Stimulated activated CD4-positive, alpha-beta T cell treated with anti-CD3 and anti-CD28 coated beads, Interleukin-12 subunit alpha, Interleukin-12 subunit beta, amount 100 ng/mL, for 24 hours (primary cell): ENCODE measurements around the gene DNAJC9.
A peak's percentile ranks its signal among the peaks of the same experiment; 100 is the strongest.
"Not testable (repeated sequence)": the region's sequence is repeated elsewhere in the genome, so short reads cannot be mapped to it uniquely, and the experiment has no call there.

ENCODE experiments used
- DNase-seq, 2 experiments: peaks; one replicate each; pipeline ENCODE4 v3.0.0-alpha.2; 2020; ENCODE audit warnings: low read depth in 2 of 2

Gene DNAJC9, protein sequence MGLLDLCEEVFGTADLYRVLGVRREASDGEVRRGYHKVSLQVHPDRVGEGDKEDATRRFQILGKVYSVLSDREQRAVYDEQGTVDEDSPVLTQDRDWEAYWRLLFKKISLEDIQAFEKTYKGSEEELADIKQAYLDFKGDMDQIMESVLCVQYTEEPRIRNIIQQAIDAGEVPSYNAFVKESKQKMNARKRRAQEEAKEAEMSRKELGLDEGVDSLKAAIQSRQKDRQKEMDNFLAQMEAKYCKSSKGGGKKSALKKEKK

DNA sequence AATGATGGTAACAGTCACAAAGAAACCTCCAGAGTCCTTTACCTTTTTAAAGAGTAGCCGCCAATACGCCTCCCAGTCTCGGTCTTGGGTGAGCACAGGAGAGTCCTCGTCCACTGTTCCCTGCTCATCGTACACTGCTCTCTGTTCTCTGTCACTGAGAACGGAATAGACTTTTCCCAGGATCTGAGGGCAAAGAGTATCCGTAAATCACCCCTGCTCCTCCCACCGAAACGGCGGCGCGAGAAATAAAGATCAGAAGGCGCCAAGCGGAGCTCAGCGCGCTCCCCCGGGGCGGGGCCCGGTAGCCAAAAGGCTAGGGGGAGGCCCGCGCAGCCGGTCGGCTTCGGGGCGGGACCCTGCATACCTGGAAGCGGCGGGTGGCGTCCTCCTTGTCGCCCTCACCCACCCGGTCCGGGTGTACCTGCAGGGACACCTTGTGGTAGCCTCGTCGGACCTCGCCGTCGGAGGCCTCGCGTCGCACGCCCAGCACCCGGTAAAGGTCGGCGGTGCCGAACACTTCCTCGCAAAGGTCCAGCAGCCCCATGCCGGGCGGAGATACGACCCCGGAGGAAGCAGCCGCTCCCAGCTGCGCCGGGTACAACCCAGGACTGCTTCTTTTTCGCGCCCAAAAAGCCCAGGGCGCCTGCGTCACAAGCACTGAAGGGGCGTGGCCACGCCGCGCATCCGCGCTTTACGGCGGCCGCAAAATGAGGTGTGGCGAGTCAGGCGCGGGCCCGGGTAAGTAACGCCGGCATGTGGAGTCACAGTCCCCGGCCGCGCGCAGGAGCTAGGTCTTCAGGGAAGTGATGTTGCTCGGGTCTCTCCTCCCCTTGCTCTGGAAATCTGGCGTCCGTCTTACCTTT lies at the start of gene DNAJC9:
DNAJC9 (minus strand) TSS at position 610 of the 863 bp plus-strand sequence; CDS start at position 544, 66 bp downstream.
- DNase-seq, result peak; percentile 96

DNA sequence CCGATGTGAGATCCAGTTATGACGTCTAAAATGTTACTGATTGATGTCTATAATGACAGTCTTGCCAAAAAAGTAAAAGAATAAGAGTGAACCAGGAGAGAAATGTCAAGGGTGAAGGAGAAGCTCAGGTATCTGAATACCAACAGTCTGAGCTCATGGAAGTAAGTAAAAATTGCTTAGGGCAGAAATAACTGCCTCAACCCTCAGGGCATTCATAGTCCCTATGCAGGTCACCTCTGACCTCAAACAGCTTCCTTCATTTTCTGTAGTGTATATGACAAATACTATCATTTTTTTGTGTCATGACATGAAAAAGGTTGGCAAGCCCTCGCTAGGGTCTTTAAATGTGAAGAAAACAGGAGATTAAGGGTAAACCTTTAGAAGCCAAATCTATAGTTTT lies 46.4 kb upstream of the DNAJC9 start:
- no peak for DNase-seq

DNA sequence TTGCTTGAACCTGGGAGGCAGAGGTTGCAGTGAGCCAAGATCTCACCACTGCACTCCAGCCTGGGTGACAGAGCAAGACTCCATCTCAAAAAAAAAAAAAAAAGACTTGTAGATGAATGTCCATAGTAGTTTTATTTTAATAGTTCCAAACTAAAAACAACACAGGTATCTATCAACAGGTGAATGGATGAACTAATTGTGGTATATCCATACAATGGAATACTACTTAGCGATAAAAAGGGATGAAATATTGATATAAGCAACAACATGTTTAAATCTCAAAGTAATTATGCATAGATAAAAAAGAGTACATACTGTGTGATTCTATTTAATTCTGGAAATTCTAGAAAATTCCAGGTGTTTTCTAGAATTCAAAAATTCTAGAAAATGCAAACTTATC lies 42.9 kb upstream of the DNAJC9 start:
- no peak for DNase-seq

DNA sequence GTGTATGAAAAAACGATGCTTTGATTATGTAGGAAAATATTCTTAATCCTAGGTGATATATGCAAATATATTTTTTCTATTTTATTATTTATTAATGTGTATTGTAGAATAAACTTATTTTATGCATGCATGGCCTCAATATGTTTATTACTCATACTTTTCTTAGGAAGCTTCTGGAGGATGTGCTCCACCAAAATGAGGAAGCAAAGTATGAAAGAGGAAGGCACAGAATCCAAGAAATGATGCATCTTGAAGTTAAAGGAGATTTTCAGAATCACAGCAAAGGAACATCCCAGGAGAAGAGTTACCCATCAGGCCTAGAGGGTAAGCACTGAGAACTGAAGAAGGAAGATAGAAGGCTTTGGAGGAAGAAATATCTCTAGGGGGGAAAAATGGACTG lies 40.4 kb upstream of the DNAJC9 start:
- DNase-seq, result no peak

DNA sequence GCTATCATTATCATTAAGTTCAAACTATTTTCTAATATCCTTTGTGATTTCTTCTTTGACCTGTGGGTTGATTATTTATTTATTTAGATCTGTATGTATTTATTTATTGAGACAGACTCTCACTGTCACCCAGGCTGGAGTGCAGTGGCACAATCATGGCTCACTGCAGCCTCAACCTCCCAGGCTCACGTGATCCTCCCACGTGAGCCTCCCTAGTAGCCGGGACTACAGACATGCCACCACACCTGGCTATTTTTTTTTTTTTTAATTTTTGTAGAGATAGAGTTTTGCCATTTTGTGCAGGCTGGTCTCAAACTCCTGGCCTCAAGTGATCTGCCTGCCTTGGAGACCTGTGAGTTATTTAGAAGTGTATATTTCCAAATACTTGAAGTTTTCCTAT lies 34.0 kb upstream of the DNAJC9 start:
- no peak for DNase-seq

DNA sequence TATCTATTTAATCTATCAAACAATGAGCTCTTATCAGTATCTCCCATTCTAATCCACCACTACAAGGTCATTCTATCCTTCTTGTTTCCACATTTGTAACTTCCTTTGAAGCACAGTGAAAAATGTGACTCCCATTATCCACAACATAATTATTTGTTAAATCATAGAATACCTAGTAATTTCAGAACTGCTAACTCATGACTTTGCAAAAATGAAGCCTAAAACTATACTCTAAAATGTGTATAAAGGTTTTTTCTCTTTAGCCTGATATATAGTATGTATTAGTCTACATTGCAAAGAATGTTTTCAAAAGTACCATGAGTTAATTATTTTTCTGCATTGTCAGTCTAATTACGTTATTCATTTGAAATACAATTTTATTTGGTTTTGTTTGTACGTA lies 17.4 kb upstream of the DNAJC9 start:
- no peak for DNase-seq

DNA sequence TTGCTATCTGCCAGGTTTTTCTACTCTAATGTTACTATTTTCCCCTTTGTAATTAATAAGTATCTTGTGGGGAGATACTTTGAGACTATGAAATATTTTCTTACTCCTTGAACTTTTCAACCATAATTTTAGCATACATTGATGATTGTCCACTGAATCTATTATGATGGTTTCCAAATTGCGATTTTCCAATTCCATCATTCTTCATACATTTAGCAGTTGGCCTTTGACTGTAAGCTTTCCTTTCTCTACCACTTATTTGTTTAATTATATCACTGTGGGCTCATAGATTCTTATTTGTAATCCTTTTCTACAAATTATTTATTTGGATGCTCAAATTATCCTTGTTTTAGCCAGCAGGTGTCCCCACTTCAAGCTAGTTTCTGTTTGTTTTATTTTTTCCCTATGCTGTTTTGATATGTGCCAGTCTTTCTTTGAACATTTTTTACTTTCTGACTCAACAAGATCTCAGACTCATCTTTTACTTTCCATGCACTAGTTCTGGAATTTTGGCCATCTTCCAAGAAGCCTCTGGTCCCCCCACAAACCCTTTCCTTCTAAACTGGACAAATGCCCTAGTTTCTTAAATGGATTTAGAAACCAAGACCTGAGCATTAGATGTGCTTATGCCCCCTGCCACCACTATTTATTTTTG lies 16.8 kb upstream of the DNAJC9 start:
- DNase-seq, result no peak

DNA sequence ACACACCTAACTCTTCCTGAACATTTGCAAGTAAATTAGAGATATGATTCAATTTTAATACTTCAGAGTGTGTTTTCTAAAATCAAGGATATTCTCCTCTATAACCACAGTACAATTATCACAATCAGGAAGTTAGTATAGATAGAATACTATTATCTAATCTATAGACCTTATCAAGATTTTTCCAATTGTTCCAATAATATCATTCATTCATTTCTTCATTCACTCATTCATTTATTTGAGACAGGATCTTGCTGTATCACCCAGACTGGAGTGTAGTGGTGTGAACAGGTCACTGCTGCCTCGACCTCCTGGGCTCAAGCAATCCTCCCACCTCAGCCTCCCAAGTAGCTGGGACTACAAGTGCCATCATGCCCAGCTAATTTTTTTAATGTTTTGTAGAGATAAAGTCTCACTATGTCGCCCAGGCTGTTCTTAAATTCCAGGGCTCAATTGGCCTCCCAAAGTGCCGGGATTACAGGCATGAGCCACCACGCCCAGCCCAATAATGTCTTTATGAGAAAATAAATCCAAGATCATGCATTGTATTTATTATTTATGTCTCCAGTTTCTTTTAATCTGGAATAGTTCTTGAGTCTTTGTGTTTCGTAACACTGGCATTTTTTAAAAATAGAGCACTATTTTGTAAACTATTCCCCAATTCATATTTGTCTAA lies 16.0 kb upstream of the DNAJC9 start:
- no peak for DNase-seq

DNA sequence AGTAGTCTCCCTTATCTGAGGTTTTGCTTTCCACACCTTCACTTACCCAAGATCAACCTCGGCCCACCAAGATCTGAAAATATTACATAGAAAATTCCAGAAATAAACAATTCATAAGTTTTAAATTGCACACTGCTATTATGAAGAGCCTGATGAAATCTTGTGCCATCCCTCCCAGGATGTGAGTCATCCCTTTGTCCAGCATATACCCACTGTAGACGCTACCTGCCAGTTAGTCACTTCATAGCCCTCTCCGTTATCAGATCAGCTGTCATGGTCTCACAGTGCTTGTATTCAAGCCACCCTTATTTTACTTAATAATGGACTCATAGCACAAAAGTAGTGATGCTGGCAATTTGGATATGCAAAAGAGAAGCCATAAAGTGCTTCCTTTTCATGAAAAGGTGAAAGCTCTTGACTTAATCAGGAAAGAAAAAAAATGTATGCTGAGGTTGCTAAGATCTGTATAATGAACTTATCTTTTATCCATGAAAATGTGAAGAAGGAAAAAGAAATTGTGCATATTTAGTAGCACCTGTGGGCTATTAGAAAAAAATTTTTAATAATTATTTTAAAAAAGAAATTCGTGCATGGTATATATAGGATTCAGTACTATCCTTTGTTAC lies 15.2 kb upstream of the DNAJC9 start:
- DNase-seq, result no peak

DNA sequence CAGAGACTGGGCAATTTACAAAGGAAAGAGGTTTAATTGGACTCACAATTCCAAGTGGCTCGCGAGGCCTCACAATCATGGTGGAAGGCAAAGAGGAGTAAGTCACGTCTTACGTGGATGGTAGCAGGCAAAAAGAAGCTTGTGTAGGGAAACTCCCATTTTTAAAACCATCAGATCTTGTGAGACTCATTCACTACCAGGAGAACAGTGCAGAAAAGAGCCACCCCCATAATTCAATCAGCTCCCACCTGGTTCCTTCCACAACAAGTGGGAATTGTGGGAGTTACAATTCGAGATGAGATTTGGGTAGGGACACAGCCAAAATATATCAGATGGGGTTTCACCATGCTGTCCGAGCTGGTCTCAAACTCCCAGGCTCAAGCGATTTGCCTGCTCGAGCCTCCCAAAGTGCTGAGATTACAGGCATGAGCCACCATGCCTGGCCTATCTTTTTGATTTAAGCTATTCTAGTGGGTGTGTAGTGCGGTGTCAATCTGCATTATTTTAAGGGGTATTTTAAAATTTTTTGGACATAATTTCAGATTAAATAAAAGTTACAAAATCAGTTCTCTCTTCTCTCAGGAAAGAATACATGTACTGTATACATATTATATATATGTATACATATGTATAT lies 14.4 kb upstream of the DNAJC9 start:
- no peak for DNase-seq

DNA sequence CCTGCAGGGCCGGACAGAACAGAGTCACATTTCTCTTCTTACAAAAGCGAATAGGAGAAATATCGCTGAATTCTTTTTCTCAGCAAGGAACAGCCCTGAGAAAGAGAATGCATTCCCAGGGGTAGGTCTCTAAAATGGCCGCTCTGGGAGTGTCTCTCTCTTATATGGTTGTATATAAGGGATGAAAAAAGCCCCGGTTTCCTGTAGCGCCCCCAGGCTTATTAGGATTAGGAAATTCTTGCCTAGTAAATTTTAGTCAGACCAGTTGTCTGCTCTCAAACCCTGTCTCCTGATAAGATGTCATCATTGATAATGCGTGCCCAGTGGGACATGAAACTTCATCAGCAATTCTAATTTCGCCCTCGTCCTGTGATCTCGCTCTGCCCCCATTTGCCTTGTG lies 11.6 kb upstream of the DNAJC9 start:
- not testable (repeated sequence) for DNase-seq

DNA sequence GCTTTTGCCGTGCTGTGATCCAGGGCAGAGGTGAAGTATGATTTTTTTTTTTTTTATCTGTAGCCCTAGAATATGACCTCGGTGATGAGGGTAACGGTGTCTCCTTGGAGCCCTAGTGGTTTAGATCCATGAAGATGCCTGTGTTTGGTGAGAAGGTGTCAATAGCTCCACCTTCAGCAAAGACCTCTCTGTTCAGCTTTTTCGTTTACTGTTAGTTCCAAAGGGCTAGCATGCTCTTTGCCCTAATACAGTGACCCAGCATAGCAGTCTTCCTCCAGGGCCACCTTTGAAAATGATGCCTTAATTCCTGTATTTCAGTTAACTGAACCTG lies 6.1 kb upstream of the DNAJC9 start:
- no peak for DNase-seq

DNA sequence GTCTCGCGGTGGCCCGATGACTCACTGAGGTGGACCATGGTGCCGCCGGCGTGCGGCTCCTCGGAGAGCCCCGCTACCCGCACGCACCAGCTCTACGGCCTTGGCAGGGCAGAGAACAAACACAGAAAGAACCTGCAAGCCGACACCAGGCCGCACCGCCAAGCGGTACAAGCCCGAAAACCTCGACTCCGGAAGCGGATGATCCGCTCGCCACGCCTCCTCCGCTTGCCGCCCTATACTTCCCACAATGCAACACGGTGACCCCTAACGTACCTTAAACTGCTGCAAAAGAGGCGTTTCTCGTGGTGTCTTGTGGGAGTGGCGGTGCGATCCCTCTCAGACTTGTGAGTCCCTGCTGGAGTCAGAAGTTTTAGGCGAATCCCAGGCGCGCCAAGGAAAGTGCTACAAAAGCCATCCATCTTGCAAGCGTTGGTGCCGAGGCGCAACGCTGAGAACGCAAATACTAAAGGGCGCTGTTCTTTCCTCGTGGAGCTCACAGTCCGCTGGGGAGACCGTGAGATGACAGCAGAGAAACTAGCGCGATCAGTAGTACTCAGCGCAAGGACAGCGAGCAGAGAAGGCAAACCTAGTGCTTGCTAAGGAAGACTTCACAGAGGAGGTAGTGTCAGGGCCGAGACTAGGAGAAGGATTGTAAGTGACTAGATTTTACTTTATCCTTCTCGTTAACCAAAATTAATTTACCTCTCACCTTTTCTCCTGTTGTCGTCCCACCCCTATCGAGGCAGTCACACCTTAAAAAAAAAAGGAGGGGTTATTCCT lies 5.6 kb upstream of the DNAJC9 start, which contains the start of gene MRPS16:
MRPS16 (minus strand) TSS at position 200 of the 780 bp plus-strand sequence; CDS start at position 38, 162 bp downstream.
- peak; percentile 86 to 89 for DNase-seq

DNA sequence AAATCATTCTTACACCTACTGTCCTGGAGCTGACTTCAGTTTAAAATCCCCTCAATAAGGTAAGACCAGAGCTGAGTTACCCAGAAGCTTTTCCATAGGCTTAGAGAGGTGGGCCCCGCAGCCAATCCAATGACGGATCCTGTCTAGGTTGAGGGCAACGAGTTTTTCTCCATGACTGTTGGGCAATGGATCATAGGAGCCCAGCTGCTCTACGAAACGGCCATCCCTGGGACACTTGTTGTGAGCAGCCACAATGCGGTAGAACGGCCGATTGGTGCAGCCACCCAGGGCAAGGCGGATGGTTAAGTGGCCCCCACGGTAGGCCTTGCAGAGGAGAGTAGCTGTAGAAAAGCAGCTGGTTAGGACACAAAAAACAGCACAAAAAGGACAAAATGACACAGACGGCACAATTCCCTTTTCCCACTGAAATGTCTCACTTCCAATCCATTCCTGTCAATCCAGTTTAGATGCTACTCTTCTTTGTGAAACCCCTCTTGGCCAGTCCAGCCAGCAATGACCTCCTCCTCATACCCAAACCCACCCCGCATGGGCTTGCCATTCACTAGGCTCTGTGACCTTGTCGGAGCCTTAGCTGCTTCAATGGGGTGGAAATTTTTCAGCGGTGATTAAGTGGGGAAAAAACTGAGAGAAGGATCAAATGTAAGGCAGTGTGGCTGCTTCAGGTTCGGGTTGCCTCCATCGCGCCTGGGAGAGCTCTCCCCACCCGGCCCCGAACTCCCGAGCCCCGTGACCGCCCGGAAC lies 4.8 kb upstream of the DNAJC9 start:
- no peak for DNase-seq

DNA sequence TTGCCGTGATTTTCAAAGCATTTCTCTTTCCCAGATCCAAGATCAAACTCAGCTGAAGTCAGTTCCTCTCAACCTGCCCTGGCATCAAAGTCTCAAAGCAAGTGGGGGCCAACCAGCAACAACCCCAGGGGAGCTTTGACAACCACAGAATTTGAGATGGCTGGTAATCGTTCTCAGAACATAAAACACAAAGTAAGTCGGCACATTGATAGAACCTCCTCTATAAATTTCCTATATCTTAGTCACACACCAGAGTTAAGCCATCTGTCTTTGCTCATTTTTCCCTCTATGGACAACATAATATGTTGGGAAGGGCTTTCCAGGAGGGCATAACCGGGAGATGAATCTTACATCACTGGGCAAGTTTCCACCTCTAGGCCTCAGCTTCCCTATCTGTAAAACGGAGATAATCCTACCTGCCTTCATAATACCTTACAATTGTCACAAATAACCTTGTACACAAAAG lies 1.2 kb upstream of the DNAJC9 start:
- no peak for DNase-seq

DNA sequence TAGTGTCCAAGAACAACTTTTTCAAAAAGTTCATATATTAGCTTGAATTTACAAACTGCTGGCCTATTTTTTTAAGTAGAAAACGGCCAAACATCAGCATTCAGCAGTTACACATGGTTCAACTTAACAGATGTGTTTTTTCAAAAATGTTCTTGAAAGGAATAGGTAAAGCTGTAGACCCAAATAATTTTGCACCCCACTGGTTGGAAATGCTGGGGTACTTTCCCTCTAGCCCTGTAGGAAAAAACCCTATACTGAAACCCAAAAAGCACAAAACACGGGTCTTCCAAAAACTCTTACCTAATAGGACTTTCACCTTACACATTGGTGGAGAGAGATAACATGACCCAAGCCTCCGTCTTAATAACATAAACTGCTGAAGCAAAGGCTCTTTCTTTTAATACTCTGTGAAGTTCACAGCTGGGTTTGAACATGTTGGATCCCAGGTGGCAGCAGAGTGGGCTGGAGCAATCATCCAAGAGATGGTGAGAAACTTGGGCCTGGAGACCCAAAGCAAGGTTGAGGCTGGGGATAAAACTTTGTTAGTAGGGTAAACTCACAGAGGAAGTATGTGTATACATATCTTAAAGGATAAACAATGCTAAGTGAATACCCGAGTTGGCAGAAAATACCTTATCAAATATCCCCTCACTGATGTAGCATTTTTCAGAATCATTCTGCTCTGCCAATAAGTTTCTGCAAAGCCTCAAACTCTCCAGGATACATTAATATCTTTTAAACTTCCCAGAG lies 629 bp upstream of the DNAJC9 start:
- no peak for DNase-seq

DNA sequence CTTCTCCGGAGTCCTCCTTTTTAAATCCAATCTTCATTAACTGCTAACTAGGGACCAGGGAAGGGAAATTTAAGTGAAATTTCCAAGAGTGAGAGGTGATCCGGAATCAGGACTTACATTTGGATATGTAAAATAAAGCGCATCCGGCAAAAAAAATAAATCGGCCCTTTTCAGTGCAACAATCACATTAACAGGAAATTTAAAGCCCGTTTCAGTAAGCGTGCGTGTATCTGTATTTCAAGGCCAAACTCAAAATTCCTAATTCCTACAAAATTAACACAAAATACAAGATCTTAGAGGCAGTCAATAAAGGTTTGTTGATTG lies 771 bp downstream of the DNAJC9 start:
- no peak for DNase-seq

DNA sequence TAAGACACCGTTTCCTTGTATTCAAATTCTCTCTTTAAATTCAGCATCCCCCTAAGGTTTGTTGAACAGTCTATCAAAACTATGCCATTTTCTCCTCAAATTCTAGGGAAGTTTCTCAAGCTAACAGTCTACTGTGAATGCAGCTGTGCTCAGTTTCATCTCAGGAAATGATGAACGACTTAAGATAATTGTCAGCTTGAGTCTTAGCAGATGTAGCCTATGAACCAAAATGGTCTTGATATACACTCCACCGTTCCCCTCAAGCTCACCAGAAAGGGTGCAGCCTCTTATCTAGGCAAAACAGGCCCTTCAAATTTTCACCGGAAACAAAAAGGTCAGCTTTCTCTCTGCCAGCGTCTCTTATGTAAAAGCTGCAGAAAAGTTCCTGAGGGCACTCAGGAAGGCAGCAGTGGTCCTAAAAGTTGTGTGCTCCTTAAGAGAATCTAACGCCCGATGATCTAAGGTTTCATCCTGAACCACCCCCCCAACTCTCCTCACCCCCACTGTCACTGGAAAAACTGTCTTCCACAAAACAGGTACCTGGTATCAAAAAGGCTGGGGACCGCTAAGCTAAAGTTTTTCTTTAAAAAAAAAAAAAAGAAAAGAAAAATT lies 2.1 kb downstream of the DNAJC9 start:
- DNase-seq, result no peak

DNA sequence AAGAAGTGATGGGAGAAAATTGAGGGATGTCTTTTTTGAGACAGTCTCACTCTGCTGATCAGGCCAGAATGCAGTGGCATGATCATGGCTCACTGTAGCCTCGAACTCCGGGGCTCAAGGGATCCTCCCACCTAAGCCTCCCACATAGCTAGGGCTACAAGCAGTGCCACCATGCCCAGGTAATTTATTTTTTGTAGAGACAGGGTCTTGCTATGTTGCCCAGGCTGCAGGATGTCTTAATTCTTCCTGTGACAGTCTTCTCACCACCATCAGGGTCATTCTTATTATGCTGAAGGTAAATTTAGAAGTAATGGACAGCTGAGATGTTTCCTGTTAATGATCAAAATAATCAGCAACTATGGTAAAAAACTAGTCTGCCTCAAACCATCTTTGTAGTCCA lies 7.1 kb downstream of the DNAJC9 start:
- no peak for DNase-seq
